Stimulated activated CD8-positive, alpha-beta memory T cell treated with anti-CD3 and anti-CD28 coated beads, Interleukin-12 subunit alpha, Interleukin-12 subunit beta, amount 100 ng/mL, for 4 hours (primary cell): ENCODE results near the gene CA10.

Source experiments
- DNase-seq: peaks from one replicate; pipeline ENCODE4 v3.0.0-alpha.2; 2020; ENCODE audit warnings: low read depth

The CA10 gene

DNA sequence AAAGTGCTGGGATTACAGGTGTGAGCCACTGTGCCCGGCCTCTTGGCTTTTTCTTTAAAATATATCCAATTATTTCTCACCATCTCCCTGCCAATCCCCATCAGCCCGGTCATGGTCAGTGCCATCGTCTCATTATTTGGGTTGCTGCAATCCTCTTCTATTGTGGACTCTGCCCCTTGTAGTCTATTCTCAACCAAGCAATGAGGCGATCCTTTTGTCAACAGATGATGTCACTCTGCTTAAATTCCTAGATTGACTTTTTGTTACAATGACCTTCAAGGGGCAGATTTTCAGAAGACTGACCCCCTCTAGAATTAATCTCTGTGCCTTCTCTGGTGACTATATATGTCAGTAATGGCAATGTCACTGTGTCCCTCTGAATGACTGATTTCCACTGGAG, 513.5 kb downstream of the CA10 start:
- DNase-seq = no peak

DNA sequence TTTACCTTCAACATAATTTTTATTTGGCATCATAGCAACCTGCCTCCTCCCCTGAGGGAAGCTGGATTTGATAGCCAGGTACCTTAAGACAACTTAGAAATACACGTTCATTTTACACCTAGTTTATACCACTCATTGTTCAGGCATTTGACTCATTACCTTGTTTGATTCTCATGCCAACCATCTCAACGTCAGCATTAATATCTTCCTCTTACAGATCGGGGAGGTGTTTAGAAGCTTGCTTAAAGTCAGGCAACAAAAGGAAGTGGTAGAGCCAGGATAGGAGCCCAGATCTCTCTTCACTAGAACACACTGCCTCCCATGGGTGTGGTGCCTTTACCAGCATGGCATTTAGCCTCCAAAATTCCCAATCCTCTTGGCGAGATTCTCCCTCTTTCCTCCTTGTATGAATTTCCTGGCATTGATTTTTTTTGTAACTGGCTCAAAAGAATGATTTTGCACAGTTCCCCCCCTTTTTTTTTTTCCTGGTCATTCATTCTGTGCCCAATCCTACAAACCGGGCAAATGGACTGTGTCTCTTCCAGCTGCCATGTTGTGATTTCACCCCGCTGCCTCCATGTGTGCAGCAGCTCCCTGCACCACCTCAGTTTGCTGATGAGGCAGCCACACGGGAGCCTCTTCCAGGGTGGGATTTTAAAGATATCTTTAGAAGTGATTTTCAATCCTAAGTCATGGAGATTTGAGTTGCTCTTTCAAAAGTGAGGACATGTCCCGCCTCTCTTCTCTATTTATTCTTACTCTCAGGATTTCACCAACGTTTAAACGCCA, 514.6 kb downstream of the CA10 start:
- no peak for DNase-seq

DNA sequence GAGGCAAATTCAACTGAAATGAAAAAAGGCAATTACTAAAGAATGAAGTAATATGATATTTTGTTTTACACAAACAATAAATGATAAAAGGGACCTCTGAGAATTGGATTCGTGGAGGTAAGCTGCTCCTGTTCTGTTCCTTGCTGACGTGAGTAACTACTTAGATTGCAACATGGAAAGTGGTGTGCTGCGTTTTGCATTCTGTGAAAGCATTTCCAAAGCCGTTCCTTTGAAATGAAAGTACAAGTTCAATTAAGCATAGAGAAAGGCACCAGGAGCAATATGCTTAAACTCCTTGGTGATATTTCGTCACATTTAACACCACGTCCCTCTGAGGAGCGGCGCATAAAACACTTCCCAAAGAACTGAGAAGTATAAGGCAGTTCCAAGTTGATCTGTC, 516.5 kb downstream of the CA10 start:
- no peak for DNase-seq

DNA sequence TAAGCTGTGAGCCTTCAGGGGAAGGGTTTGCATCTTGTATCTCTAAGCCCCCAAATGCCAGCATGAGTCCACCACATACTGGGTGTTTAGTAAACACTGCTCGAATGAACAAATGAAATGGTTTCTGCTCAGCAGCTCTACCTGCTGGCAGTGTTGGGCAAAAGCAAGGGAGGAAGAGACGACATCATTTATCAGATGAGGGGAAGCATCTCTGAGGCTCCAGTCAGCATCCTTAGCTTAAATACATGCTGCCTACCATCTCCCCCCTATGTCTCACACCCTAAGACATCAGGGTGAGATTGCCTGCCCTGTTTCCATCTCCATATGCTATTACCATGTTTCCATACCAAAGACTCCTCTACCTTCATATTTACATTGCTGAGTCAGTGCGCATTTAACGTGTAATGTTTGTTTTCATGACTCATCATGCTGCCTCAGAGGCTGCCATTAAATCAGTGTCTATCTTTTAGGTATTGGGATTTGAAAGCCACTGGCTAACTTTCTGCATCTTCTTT, 518.3 kb downstream of the CA10 start:
- no peak for DNase-seq

DNA sequence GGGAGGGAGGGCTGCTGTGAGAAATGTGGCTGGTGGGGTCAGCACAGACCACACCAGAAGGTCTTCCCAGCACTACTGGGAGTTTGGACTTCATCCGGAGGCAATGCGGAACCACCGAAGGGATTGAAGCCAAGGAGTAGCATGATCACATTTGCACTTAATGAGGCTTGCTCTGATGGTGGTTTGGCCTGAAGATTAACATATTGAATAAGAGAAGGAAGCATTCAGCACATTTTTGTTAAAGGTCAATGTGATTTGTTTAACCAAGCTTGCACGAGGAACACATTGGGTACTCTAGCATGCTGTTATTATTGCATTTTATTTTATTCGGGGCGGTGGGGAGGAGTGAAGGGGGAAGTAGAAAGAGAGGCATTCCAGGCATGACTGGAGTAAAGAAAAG, 519.5 kb downstream of the CA10 start:
- no peak for DNase-seq

DNA sequence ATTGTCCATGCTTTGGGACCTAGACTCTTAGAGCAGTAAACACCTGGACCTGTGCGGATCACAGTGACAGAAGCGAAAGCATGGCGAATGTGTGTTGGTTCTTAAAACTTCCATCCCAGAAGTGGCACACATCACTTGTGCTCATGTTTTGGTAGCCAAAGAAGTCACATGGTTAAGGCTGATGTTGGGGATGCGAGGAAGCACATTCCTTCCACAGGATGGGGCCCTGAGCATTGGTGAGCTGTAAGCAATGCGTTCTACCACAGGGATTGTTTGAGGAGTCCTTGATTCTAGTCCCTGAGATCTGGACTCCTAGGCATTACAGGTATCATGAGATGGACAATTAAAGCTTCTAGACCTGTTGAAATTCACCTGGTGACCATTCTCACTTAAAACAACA, 522.2 kb downstream of the CA10 start:
- DNase-seq = no peak

DNA sequence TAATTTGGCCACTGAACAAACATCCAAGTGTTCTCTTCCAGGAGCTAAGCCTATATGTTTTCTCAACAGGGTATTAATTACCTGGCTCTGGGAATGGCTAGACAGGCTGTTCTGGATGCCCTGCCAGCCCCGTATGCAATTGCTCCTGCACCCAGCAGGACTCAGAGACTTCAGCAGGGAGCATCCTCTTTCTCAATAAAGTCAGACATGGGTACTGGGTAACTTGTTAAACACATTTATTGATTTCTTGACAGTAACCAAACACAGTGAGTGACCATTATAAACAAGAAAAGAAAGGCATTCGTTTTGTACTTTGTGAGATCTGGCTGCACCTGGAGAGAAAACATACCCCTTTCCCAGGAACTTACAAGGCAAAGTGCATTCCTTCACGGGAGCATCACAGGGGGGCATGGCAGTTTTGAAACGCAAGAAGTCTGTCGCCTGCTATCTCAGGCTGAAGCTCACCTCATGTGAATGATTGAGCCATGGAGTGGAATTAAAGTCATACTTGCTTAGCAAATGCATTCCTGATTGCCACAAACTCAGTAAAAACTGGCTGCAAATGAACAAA, 528.3 kb downstream of the CA10 start:
- DNase-seq = no peak

DNA sequence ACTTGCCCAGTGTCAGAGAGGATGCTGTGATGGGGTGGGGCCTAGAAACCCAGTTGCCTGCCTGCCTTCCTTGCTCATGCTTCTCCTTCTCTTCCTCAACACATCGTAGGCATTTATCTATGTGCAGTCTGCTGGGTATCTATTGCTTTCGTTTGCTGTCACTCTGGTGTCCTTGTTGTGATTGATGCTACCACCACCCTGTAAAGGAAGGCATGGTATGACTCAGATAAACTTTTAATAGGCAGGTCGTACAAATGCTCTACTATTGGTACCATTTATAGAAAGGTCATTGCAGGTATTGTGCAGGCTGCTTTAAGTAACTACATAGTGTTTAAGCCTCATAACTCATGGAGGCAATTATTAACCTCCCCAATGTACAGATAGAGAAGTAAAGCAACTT, 529.3 kb downstream of the CA10 start:
- DNase-seq = no peak

DNA sequence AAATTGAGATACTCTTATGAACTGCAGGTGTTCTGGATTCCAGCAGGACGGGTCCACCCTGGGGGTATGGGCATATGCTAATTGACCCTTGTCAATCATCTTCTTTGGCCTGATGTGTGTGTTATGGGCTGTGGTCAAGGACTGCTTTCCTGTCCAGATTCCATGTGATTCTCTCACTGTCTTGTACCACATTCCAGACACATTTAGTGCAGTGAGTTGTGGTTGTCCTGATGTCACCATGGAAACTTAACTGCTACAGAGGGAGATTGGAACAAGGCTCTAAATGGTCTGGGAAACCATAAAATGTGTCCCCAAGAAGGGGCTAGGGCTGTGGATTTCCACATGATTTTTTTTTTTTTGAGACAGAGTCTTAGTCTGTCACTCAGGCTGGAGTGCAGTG, 530.7 kb downstream of the CA10 start:
- no peak for DNase-seq

DNA sequence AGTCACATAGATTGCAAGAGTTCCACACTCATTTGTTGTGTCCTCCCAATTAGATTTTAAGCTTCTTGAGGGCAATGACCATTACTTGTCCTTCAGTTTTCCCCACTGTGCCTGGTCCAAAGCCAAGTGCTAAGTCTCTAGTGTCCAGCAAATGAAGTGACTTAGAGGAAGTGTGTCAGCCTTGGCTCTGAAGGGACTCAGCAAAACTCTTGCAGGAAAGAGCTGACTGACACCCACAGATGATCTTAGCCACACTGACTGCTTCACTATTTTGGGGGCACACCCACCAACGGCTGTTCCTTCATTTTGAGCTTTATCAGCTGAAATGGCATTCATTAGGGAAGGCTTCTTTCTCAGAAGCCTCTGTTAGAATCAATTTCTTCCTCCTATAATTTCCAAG, 540.0 kb downstream of the CA10 start:
- no peak for DNase-seq

DNA sequence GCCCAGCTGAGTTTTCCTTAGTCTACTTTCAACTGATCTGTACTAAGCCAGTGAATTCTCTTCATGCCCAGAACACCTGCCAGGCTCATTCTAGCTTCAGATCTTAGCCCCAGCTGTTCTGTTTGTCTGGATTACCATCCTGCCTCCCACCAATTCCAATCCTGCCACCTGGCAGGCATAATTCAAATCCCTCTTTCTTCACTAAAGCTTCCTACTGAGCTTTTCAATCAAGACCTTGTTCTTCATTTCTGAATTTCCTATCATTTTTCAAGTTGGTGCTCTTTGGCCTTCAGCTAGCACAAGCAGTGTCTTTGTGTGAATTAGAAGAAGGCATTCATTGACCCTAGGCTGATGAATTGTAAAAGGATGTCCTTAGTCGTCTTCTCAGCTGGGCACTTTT, 540.5 kb downstream of the CA10 start:
- DNase-seq = no peak

DNA sequence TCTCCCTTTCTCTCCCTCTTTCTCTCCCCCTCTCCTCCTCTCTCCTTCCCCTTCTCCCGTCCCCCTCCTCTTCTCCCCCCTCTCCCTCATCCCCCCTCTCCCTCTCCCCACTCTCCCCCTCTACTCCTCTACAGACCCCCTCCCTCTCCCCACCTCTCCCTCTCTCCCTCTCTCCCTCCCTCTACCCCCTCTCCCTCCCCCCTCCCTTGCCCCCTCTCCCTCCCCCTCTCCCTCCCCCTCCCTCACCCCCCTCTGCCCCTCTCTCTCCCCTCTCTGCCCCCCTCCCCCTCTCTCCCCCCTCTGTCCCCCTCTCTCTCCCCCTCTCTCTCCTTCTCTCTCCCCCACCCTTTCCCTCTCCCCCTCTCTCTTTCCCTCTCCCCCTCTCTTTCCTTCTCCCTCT, 545.3 kb downstream of the CA10 start:
- DNase-seq = no peak

DNA sequence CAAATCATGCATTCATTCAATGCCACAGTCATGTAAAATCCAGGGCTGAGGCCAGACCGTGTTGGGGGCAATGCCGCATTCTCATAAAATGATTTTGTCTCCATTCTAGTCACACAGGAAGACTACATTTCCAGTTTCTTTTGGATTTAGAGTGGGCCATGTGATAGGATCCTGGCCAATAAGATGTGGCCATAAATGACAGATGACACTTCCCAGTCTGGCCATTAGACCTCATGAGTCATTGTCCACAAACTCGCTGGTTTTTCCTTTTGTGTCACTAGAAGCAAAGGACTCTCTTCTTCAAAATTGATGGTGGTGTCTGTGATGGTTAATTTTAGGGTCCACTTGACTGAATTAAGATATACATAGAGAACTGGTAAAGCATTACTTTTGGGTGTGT, 545.8 kb downstream of the CA10 start:
- no peak for DNase-seq

DNA sequence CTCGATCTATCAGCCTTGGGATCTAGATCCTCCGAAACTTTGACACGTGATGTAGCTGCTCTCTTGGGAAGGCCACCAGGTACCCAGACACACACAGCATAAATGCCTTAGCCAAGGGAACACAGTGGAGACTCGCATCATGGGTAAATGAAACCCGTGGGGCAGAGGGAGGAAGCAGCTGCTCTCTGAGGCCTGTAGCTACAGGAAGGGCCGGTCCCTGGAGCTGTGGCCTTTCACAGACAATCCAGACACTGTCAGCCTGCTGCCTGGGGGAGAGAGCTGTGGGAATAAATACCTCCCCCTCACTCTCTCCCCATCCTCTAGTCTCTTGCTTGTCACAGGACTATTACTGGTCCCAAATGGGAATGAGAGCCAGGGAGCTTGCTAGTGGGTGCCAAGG, 546.9 kb downstream of the CA10 start:
- DNase-seq = no peak

DNA sequence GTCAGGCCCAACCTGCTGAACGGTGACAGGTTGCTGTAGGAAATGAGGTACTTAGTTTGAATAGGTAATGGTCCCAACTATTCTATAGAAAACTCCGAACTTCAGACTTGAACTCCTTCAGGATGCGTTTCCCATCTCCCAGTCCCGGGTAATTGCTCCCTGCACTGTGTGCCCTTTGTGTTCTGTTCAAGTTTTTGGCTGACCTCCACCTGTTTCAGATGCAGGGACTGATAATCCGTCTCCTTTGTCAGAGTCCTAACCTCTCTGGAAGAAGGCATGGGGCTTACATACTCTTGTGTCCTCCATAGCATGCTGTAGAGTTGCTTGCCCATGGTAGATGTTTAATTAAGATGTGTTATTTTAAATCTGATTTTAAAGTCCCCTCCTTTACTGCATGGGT, 547.7 kb downstream of the CA10 start:
- no peak for DNase-seq

DNA sequence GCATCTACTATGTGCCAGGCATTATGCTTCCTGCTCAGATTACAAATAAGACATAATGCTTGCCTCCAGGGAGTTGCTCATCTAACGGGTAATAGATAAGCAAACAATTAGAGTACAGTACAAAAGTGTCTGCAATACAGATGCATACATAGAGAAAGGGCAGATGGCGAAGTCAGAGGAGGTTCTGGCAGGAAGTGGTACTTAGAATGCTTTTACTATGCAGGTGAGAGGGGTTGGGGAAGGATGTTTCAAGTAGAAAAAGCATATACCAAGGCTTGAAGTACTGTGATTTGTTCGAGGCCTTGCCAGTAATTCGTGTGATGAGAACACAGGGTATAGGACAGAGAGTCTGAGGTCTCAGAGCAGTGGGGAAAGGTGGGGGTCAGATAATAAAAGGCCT, 548.4 kb downstream of the CA10 start:
- DNase-seq = no peak

DNA sequence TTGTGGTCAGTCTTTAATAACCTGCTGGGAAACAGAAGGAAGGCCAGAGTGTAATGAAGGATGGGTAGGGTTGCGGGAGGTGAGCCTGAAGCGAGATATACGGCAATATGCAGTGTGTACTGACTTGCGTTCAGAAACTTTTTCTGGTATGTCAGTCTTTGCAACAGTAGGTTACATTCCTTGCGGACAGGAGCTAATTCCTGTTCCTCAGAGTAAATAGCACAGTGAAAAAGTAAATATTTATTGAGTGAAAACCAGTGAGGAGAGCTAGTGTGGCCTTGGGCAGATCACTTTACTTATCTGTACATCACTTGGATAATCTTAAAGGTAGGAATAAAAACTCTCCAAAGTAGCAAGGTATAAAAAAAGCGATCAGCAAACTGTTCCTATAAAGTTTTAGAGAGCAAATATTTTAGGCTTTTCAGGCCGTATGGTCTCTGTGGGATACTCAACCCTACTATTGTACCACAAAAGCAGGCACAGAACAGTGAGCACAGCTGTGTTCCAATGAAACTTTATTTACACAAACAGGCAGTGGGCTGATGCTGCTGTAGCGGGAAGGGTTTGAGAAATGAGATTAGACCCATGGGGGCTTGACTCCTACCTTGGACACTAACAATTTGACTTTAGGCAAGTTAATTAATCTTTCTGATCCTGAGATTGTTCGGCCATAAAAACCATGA, 550.1 kb downstream of the CA10 start:
- DNase-seq = no peak

DNA sequence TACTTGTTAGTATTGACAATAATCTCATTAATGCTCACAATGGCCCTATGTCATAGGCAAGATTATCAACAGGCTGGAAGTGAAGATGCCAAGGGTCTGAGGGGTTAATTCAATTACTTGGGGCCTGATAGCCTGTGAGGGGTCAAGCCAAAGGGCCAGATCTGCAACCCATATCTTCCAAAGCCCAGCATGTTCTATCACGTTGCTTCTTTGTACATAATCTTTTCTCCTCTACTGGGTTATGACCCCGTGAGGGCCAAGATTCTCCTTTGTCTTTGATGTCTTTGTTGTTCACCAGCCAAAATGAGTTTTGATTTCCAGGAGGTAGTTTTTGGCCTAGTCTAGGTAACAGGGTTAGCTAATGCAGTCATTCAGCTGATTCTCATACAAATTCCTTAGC, 551.0 kb downstream of the CA10 start:
- no peak for DNase-seq

DNA sequence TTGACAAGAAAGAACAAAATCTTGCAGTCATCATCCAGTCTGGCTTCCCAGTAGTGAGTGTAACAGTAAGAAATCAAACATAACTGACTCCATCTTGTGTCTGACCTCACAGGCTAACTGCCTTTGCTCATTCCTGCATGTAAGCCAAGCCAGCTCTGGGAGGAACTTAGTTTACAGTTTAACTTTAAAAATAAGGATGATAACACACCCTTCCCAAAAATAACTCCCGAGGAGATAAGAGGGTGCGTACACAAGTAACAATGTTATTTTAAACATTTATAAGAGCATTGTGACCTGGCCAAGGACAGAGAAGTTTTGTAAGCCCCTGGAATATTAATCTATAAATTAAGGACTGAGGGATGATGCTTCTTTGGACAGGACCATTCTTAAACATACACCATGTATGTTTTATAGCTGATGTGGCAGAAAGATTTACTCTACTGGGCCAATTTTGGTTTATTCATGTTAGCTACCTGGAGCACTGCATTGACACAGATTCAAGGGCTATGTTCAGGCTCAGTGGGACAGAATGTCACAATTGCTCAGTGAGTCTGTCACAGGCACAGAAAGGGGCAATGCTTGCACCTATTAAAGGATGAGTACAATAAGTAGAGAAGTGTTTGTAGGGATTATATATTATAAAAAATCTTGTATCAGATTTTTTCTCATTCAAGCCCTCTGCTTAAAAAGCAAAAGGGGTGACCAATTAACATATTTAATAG, 554.1 kb downstream of the CA10 start:
- no peak for DNase-seq

DNA sequence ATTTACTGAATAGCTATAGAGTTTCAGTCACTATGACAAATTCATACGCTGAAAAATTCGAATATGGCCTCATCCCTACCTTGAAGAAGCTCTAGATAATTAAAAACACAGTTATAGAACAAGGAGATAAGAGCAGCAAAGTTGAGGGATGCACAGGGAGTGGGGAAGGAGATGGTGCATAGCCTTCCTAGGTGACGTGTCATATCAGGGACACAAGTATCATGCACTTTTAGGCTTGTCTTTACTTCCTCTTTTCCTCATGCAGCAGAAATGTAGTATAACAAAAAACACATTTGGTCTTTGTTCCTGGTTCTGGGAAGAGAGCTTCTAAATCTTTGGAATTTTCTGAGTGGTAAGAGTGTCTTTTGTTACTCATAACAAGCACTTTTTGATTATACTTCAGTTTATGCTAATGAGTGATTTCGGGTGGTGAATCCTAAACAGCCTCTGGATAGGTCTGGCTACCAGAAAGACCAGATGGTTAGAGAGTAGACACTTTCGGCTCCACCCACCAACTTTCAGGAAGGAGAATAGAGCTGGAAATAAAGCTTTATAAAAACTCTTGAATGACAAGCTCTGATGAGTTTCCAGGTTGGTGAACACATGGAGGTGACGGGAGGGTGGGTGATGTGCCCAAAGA, 556.8 kb downstream of the CA10 start:
- DNase-seq = no peak

DNA sequence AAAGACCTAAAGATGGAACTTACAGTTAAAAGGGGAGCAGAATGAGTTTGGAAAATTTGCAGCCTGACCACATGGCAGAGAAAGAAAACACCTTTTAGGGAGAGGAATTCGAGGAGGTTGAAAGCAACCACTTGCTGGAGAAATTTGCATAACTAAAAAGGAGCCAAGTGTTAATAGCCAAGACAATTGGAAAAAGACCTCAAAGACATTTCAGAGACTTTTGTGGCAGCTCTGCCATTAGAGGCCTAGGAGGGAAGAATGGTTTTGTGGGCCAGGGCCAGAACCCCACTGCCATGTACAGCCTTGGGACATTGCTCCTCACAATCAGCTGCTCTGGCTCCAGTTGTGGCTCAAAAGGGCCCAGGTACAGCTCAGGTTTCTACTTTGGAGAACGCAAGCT, 559.7 kb downstream of the CA10 start:
- no peak for DNase-seq

DNA sequence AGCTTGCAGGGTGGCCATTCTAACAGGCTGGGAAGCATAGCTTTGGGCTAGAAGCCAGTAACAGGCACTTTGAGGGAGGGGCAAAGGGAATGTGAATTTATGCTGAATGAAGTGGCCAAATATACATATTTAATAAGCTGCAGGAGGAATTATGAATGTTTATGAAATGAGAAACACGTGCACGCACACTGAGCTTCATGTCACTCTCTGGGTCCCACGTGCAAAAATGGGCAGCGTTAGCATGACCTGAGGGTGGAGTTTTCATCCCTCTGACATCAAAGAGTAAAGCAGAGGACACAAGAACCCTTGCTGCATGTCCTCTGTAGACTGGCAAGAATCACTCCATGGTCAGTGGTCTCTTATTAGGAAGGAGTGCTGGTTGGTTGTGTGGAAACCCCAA, 561.2 kb downstream of the CA10 start:
- DNase-seq = no peak
